Measurements from ENCODE around the gene BEST2.
"Not testable (repeated sequence)": the region's sequence is repeated elsewhere in the genome, so short reads cannot be mapped to it uniquely, and the experiment has no call there.

The BEST2 gene

GRCh38 chr19:12751635-12752034, at the start of gene BEST2:
BEST2 (plus strand) TSS chr19:12751791; CDS start chr19:12752593, 802 bp downstream.
- no peak for DNase-seq (ENCODE audit: low spot score)

GRCh38 chr19:12703046-12703445, 48.5 kb upstream of the BEST2 start:
- peak; percentile 47 for DNase-seq (ENCODE audit: low spot score)

- no peak for DNase-seq (ENCODE audit: low spot score)
Observed at GRCh38 chr19:12705169-12705568, 46.4 kb upstream of the BEST2 start.

GRCh38 chr19:12705654-12706331, 45.8 kb upstream of the BEST2 start:
- DNase-seq (ENCODE audit: low spot score) = no peak

- no peak for DNase-seq (ENCODE audit: low spot score)
Observed at GRCh38 chr19:12706332-12706718, 45.3 kb upstream of the BEST2 start.

- no peak for DNase-seq (ENCODE audit: low spot score)
Observed at GRCh38 chr19:12708641-12709040, 43.0 kb upstream of the BEST2 start.

GRCh38 chr19:12711187-12711586, 40.4 kb upstream of the BEST2 start:
- DNase-seq (ENCODE audit: low spot score) = no peak

GRCh38 chr19:12712077-12712476, 39.5 kb upstream of the BEST2 start:
- DNase-seq (ENCODE audit: low spot score) = not testable (repeated sequence)

- DNase-seq (ENCODE audit: low spot score) = not testable (repeated sequence)
Observed at GRCh38 chr19:12713304-12713703, 38.3 kb upstream of the BEST2 start.

GRCh38 chr19:12715102-12715501, 36.5 kb upstream of the BEST2 start:
- no peak for DNase-seq (ENCODE audit: low spot score)

- DNase-seq (ENCODE audit: low spot score) = no peak
Observed at GRCh38 chr19:12715929-12716328, 35.7 kb upstream of the BEST2 start.

- no peak for DNase-seq (ENCODE audit: low spot score)
Observed at GRCh38 chr19:12720296-12720695, 31.3 kb upstream of the BEST2 start.

GRCh38 chr19:12720851-12721655, 30.5 kb upstream of the BEST2 start:
- DNase-seq (ENCODE audit: low spot score) = no peak

GRCh38 chr19:12721656-12722565, 29.7 kb upstream of the BEST2 start:
- DNase-seq (ENCODE audit: low spot score) = peak; percentile 83

- DNase-seq (ENCODE audit: low spot score) = peak; percentile 100
Observed at GRCh38 chr19:12722566-12723380, 28.8 kb upstream of the BEST2 start.

GRCh38 chr19:12723381-12723640, 28.3 kb upstream of the BEST2 start:
- no peak for DNase-seq (ENCODE audit: low spot score)

GRCh38 chr19:12723641-12724426, 27.8 kb upstream of the BEST2 start, which contains the start of gene TNPO2:
TNPO2 (minus strand) TSS chr19:12723932; CDS start chr19:12720977, 2,955 bp downstream.
- peak; percentile 88 for DNase-seq (ENCODE audit: low spot score)

GRCh38 chr19:12725612-12726011, 26.0 kb upstream of the BEST2 start:
- DNase-seq (ENCODE audit: low spot score) = not testable (repeated sequence)

- DNase-seq (ENCODE audit: low spot score) = no peak
Observed at GRCh38 chr19:12726988-12727316, 24.6 kb upstream of the BEST2 start.

- no peak for DNase-seq (ENCODE audit: low spot score)
Observed at GRCh38 chr19:12727745-12728433, 23.7 kb upstream of the BEST2 start.

Data from HuH-7.5 (cell line).